KBM-7 (cell line): ENCODE results near the gene SLC25A11.

Experiments
- DNase-seq: peaks from one replicate; pipeline ENCODE4 v3.0.0-alpha.2; 2015
- in situ Hi-C: fragments of 300-500 bp; cut with MboI; formaldehyde crosslinking; loops from 2 replicates; pipeline ENCODE4 v1.14.3; 2020; ENCODE audit warnings: low sequenced_read_pairs, low pct_unique_long_range_greater_than_20kb, mixed read lengths

SLC25A11 gene, protein sequence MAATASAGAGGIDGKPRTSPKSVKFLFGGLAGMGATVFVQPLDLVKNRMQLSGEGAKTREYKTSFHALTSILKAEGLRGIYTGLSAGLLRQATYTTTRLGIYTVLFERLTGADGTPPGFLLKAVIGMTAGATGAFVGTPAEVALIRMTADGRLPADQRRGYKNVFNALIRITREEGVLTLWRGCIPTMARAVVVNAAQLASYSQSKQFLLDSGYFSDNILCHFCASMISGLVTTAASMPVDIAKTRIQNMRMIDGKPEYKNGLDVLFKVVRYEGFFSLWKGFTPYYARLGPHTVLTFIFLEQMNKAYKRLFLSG

DNA sequence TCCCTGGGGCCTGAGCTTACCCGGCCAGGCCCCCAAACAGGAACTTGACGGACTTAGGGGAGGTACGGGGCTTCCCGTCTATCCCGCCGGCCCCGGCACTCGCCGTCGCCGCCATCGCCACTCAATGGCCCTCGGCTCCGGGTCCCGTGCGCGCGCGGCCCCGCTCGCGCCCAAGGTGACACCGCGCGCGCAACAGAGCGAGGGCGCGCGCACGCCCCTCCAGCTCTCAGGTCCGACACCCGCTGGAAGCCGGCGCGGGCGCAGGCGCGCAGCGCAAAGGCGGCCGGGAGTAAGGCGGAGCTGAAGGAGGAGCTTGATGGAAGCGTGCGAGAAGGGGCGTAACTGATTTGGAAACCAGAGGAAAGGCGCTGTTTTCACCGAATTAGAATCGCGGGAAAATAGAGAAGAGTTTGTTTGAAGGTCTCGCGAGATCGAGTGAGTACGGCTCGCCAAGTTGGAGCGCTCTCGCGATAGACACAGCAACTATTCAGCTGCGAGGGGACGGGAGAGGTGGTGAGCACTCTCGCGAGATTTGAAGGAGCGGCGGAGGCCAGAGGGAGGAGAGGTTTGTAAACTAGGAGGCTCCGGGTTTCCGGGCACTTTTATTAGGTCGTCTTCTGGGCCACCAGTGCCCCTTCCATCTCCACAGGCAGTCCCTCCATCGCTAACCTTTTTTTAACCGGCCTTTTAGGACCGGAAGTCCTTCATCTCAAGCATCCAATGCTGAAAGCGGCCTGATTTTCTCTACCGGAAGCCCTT is at the start of gene SLC25A11, which contains the start of gene RNF167:
Gene SLC25A11 (minus strand): TSS at position 251 of the 759 bp plus-strand sequence. CDS start 136 bp downstream, at position 115.
Gene RNF167 (plus strand): TSS at position 473 of the 759 bp plus-strand sequence. CDS start 642 bp downstream, outside the sequence.
- peak; percentile 99 for DNase-seq
- in situ Hi-C loops, result no loop called here

DNA sequence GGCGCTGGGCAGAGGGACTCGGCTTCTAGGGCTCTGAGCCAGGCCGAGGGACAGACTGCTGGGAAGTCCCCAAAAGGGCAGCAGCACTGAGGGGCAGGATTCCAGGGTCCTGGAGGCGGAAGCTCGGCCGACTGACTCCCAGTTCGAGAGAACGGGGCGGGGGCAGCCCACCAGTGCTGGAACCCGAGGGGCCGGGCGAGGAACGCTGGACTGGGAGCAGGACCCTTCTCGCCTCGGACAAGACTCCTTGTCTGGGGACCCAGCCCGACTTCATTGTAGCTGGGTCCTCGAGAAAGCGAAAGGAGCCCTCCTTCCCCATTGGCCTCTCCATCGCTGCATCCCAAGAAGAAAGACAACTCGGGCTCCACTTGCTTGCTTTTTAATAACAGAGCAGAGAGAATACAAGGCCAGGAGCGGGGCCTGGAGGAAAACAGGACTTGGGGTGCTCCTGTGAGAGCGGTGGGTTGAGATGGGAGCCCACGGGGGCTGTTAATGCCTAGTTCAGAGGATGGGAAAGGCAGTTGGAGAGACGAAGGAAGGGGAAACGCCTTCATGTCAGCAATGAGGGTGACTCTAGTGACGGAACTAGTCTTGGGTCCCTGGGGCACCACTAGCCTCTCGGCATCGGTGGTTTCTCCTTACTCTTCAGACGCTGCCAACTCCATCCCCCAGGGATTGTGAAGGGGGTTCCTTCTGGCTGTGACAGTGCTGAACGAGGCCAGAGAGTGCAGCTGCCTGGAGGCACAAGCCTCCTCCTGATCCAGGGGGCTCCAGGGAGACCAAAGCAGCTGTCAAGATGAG is 48.1 kb upstream of the SLC25A11 start:
- in situ Hi-C loops, result no loop called here
- DNase-seq, result no peak

DNA sequence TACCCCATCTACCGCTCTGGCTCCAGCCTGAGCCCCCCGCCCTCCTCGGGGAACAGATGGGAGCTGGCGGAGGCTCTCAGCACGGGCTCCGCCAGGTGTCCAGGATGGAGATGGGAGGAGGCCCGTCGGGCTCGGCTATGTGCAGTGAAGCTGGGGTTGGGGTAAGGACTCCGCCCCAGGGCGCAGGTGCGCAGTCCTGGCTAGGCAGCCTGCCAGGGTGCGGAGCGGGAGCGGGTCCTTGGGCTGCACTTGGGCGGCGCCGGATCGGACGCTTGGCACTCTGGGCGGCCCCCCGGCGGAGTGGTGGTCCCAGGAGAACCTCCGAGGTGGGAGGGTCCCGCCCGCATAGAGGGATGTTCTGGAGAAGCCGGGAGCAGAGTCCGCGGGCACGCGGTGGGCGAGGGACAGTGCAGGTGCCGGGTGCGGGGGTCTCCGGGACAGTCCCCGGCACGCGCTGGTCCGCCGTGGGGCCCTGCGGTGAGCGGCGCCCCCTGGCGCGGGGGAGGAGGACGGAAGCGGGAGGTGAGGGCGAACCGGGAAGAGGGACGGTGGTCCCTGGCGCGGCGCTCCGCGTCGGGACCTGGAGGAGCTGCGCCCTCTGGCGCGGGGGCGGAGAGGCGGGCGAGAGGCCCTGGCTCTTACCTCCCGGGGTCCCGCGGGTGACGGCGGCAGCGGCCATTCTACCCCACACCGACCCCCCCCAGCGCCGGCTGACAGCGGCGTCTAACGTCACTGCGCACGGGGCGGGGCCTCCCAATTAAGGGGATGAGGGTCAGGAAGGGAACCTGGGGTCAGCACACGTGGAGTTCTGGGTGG is 47.3 kb upstream of the SLC25A11 start, which contains the start of gene CAMTA2:
Gene CAMTA2 (minus strand): TSS at position 725 of the 816 bp plus-strand sequence. CDS start 1,453 bp downstream, outside the sequence.
- DNase-seq, result peak; percentile 85
- in situ Hi-C loops, result no loop called here

DNA sequence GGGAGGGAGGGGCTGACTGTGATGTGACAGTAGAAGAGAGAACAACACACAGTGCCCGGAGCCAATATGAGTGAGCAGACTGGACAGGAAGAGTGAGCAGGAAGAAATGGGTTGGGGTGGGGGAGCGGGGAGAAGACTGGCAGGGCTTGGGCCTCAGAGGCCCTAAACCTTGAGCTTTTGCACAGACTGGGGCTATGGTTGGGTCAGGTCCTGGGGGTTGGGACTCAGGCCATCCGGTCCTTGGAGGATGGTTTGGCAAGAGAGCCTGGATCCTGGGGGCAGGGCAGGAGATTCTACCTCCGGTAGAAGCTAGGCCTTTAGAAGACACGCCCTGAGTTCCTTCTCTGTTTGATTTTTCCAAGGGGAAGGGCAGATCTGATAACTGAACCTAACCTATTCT is 46.6 kb upstream of the SLC25A11 start:
- in situ Hi-C loops, result no loop called here
- no peak for DNase-seq

DNA sequence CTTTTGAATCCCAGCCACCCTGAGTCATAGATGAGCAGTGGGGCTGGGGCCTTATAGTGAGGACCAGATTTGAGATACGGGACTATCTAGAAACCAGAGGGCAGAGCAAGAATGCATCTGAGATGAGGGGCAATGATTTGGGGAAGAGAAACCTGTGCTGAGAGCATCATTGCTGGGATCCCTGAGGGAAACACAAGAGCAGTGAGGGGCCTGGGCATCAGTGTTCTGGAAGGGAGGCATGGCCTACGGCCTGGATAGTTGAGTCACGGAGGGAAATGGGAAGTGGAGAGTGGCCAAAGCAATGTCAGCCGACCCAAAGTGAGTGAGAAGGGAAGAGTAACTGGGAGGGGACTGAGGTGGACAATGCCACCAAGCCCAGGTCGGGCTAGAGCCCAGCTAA is 42.5 kb upstream of the SLC25A11 start:
- in situ Hi-C loops, result no loop called here
- DNase-seq, result no peak

DNA sequence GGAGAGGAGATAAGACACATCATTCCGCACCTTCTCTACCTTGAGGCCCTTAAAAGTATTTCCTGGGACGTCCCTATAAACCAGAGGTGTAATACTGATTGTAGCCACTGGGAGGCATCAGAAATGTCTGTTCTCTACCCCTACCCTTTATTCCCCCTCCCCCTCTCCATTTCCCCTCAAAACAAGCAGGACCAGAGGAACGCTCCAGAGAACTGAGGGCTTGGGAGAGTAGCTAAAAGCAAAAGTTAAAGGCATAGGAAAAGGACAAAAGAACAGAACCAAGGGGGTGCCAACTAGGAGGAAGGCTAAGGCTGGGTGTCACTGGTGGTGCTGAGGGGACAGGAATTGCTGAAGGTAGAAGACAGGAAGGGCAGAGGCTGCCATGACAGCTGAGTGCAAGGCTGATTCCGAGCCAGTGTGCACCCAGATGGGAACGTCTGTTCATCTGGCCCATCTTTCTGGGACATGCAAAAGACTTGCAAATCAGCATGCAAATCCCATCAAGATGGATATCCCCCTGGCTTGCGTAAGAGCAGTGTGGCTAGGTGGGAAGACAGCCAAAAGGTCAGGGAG is 40.9 kb upstream of the SLC25A11 start:
- DNase-seq, result peak; percentile 83
- in situ Hi-C loops, result no loop called here

DNA sequence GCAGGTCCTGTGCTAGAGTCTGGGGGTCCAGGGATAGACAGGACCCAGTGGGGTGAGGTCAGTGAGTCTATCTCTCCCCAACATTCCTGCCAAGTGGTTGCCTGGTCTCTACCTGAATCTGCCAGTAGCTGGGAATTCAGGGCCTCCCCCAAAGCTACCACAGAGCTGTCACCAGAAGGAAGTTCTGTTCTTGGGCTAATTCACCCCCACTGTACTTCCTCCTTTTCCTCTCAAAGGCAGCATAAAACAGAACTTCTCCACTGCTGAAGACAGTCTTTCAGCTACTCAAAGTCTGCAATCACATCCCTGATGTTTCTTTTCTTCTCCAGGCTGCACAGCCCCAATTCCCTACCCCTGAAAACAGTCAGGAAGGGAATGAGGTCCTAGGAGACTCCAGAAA is 38.9 kb upstream of the SLC25A11 start:
- in situ Hi-C loops, result no loop called here
- peak; percentile 74 for DNase-seq

DNA sequence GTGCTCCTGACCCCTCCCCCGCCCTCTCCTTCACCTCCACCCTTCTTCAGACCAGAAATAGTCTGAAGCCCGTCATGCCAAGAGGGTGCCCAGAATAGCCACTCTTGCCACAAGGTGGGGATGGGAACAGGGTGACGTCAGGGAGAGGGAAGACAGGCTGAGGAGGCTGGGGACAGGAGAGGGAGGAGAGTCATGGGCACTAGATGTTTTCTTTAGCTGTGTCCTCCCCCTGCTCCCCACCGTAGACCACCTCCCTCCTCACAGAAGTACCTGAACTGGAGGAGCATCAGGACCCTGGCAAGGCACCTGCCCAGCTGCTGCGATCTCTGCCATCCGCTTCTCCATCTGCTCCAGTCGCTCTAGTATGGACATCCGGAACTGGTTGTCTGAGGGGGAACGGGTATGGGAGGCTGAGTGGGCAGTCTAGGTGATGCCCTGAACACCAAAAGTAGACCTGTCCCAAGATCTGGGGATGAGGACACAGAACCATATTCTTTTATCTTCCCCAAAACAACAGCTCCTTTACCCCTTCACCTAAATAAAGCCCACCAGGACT is 34.3 kb upstream of the SLC25A11 start:
- DNase-seq, result no peak
- in situ Hi-C loops, result no loop called here

DNA sequence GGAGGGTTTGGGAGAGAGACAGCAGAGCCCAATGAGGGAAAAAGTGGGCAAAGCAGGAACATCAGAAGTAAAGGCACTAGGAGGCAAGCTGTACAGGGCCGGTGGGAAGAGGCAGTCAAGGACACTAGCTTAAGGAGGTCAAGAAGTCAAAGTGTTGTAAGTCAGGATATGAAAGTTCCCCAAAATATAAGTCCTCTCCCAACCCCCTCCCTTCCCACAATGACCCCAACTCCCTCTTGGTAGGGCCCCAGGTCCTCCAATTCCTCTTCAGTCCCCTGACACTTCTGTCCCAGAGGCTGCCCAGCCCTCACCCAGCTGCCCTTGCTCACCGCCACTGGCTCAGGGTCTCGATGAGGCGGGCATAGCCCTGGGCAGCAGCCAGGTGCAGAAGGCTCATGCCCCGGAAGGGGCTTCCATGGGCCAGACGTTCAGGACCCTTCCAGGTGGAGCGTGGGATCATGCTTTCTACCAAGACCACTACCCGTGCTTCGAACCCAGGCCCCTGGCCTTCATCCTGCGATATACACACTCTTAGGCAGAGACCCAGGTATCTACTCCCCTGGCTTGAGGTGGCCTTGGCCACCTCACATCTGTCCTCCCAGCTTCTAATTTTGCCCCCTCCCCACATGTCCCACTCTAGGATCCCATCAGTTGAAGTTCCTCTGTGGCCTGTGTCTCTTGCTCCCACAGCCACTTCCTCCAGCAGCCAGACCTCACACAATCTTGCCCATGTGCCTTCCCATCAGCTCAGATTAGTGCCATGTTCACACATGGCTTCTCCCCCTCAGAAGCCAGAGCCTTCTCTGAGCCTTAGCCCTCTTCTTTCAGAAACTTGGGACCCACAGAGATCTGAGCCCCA is 33.6 kb upstream of the SLC25A11 start:
- in situ Hi-C loops, result no loop called here
- DNase-seq, result no peak

DNA sequence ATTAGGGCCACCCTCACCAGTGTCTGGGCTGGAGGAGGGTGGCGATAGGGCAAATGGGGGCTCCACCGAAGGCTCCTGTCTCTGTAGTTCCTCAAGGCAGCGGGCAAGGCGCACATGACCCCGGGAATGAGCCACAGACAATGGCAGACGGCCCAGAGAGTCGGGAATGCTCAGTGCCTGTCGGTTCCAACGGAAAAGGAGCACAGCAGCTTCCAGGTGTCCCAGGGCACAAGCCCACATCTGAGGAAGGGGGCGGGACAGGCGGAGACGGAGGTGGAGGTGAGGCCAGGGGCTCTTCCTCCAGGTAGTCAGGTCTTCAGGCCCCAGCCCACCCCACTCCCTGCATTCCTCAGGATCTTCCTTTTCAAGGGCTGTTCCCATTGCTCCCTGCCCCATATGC is 32.9 kb upstream of the SLC25A11 start:
- in situ Hi-C loops, result no loop called here
- DNase-seq, result no peak

DNA sequence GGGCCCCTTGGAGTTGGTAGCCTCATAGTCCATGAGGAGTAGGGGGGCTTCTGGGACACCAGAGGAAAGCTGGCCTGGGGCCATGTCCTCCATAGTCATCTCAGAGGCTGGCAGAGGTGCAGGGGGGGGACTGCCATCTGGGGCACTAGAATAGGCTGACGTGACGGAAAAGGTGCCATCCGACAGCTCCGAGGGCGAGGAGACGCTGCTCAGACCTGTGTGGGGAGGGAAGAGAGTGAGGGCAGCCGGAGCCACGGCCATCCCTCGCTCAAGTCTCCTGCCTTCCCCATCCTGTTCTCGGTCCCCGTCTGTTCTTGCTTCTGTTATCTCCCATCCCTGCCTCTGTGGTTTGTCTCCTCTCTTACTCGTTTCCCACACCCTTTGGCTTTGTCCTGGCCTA is 32.5 kb upstream of the SLC25A11 start:
- no peak for DNase-seq
- in situ Hi-C loops, result no loop called here

DNA sequence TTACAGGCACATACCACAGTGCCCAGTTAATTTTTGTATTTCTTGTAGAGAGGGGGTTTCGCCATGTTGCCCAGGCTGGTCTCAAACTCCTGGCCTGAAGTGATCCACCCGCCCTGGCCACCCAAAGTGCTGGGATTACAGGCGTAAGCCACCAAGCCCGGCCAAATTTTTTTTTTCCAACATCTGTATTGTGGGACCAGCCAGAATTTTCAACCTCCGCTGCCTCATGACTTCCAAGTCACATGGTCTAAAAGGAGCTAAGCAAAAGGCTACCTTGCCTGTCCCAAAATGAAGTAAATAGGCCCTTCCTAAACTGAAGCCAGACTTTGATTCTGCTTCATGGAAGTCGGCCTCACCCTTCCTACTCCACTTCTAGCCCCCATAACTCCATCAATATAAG is 32.0 kb upstream of the SLC25A11 start:
- no peak for DNase-seq
- in situ Hi-C loops, result no loop called here

DNA sequence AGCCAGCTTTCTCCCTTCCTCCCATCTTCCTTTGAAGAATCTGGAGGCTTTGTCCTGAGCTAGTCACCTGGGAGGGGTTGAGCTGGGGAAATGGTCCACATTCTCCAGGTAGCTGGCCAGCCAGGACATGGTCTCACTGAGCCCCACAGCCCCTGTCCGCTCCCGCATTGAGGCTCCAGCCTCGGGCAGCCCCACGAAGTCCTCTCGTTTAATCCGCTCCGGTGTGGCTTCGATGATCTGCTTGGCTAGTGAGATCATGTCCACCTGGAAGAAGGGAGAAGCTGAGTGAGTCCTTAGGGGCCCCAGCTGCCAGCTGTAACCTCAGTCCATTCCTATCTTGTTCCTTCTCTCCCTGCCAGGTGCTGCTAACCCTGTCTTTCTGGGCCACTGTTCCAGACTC is 30.4 kb upstream of the SLC25A11 start:
- DNase-seq, result no peak
- in situ Hi-C loops, result no loop called here

DNA sequence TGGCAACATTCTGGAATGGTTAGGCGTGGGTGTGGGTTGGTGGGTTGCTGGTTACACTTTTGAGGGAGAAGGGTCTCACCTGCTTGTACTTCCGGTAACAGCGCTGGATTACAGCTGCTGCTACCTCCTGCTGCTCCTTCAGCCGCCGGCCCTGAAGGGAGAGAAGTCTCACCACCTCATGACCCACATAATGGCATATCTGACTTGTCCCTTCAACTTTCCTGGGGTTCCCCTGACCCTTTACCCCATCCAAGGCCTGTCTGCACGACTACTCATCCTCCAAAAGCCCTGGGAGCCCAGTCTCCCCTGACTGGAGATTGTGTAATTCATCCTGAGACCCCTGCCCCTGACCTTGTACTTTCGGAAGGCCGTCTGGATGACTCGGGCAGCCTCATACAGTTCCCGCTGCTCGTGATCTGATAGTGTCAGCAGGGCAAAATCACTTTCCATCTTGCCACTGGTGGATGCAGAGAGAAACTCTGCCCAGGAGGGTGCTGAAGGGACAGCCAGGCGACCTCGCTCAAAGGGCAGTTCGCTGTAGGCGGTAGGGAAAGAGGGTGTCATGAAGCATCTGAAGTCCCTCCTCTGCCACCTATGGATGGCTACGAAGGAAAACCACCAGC is 29.8 kb upstream of the SLC25A11 start:
- DNase-seq, result no peak
- in situ Hi-C loops, result no loop called here

DNA sequence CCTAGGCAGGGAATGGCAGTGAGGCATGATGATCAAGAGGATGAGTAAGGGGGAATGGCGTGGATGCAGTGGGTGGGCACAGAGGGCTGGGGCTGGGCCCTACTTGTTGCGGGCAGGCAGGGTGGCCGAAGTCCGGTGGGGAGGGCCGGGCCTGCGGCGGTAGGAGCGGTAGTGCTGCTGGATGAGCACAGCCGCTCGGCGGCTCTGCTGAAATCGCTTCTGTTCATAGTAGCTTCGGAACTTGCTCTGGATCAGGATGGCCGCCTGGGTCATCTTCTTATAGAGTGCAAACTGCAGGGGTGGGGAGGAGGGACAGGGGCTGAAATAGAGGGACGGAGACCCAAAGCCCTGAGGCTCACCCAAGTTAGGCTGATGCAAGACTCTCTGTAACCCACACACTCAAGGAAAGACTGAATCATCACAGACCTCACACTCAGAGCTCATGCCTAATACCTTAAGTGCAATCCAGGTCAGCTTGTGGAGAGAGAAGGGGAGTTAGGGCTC is 29.3 kb upstream of the SLC25A11 start:
- in situ Hi-C loops, result no loop called here
- no peak for DNase-seq

DNA sequence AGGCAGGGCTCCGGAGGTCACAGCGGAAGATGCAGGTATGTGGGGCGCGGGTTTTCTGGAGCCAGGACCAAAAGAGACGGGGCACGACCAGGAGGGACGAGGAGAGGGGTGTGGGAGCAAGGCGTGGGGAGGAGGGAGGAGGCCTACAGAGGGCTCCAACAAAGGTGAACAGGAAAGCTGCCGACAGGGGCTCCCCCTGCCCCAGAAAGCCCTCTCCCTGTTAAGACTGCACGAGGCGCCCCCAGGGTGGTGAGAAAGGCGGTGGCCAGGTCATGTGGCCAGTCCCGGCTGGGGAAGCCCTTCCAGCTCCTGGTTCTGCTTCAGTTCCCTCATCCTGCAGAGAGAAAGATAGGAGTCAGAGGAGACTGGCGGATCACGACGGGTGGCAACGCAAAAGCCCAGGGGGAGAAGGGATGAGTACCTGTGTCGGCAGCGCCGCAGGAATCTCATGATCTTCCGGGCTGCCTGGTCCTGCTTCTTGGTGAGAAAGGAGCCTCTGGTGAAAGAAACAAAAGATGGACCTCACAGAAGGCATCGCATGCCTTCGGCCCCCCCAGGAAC is 28.7 kb upstream of the SLC25A11 start:
- DNase-seq, result no peak
- in situ Hi-C loops, result no loop called here
